Measurements from ENCODE around the gene CRTC2.

DNA sequence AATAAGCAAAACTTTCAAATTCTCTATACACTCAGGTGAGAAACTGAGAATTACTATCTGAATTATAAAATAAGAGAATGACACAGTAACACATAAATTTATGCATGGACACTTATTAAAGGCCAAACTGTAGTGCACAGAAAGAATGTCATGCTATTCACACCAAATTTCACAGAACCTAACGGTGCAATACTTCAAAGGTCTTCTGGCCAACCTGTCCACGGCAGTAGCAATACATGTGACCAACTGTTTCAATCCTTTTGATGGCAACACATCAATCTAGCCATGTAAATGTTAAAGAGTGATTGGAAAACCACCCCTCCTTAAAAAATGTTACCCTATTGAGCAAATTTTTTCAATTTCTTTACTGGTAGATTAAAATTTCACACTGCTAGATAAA lies 46.1 kb downstream of the CRTC2 start:
- TF ChIP-seq, protein P1, sequence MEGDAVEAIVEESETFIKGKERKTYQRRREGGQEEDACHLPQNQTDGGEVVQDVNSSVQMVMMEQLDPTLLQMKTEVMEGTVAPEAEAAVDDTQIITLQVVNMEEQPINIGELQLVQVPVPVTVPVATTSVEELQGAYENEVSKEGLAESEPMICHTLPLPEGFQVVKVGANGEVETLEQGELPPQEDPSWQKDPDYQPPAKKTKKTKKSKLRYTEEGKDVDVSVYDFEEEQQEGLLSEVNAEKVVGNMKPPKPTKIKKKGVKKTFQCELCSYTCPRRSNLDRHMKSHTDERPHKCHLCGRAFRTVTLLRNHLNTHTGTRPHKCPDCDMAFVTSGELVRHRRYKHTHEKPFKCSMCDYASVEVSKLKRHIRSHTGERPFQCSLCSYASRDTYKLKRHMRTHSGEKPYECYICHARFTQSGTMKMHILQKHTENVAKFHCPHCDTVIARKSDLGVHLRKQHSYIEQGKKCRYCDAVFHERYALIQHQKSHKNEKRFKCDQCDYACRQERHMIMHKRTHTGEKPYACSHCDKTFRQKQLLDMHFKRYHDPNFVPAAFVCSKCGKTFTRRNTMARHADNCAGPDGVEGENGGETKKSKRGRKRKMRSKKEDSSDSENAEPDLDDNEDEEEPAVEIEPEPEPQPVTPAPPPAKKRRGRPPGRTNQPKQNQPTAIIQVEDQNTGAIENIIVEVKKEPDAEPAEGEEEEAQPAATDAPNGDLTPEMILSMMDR (IDR thresholded peaks at IDR 0.05) = no peak
- TF ChIP-seq, protein P2, sequence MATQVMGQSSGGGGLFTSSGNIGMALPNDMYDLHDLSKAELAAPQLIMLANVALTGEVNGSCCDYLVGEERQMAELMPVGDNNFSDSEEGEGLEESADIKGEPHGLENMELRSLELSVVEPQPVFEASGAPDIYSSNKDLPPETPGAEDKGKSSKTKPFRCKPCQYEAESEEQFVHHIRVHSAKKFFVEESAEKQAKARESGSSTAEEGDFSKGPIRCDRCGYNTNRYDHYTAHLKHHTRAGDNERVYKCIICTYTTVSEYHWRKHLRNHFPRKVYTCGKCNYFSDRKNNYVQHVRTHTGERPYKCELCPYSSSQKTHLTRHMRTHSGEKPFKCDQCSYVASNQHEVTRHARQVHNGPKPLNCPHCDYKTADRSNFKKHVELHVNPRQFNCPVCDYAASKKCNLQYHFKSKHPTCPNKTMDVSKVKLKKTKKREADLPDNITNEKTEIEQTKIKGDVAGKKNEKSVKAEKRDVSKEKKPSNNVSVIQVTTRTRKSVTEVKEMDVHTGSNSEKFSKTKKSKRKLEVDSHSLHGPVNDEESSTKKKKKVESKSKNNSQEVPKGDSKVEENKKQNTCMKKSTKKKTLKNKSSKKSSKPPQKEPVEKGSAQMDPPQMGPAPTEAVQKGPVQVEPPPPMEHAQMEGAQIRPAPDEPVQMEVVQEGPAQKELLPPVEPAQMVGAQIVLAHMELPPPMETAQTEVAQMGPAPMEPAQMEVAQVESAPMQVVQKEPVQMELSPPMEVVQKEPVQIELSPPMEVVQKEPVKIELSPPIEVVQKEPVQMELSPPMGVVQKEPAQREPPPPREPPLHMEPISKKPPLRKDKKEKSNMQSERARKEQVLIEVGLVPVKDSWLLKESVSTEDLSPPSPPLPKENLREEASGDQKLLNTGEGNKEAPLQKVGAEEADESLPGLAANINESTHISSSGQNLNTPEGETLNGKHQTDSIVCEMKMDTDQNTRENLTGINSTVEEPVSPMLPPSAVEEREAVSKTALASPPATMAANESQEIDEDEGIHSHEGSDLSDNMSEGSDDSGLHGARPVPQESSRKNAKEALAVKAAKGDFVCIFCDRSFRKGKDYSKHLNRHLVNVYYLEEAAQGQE (IDR thresholded peaks at IDR 0.05; ENCODE audit: insufficient read depth in 1 of 2, low read depth in 2 of 2, low read length in 1 of 2) = no peak
- TF ChIP-seq POLR2AphosphoS5 (IDR thresholded peaks at IDR 0.05; ENCODE audit: low read depth, low read length) (no peak), TCF7L2 (IDR thresholded peaks at IDR 0.05; ENCODE audit: low read depth, low read length) (no peak), SIN3A (IDR thresholded peaks at IDR 0.05; ENCODE audit: borderline replicate concordance, insufficient read depth, low read depth, low read length) (no peak)
